Measurements from ENCODE around the gene THAP3. TPM values are rescaled to one million over a fixed set of nuclear protein-coding genes. Genes with fewer than 3 reads are reported as not detected.
A peak's percentile ranks its signal among the peaks of the same experiment; 100 is the strongest.

The THAP3 gene
- total RNA-seq, 1 donor from 2014 or later = 29.4 TPM

- no peak for DNase-seq (ENCODE audit: low read depth)
- TF ChIP-seq CTCF (IDR thresholded peaks at IDR 0.05; ENCODE audit: insufficient read depth, low read length, poor library complexity, severe bottlenecking) = no peak
- H3K36me3 ChIP-seq (ENCODE audit: control insufficient read depth, insufficient read depth, low read length) = no peaks in the 10 kb centered on the region
- H3K4me3 ChIP-seq (ENCODE audit: low read depth, low read length) = no peak overlapping the region
- H3K27me3 ChIP-seq (ENCODE audit: control insufficient read depth, insufficient read depth, low read length) = no peaks in the 10 kb centered on the region
These were observed 20.6 kb upstream of the THAP3 start for GRCh38 chr1:6603915-6604558.

GRCh38 chr1:6612641-6613360 lies 11.9 kb upstream of the THAP3 start:
- Histone ChIP-seq H3K27me3 (ENCODE audit: control insufficient read depth, insufficient read depth, low read length) (no peaks in the 10 kb centered on the region), H3K4me3 (ENCODE audit: low read depth, low read length) (peak overlapping the region; percentile 77), H3K36me3 (ENCODE audit: control insufficient read depth, insufficient read depth, low read length) (no peaks in the 10 kb centered on the region)
- DNase-seq (ENCODE audit: low read depth) = no peak
- no peak for TF ChIP-seq CTCF (IDR thresholded peaks at IDR 0.05; ENCODE audit: insufficient read depth, low read length, poor library complexity, severe bottlenecking)

GRCh38 chr1:6613361-6614018 lies 11.2 kb upstream of the THAP3 start, which contains the start of gene PHF13:
PHF13 (plus strand) TSS chr1:6613731; CDS start chr1:6614067, 336 bp downstream.
- peak; percentile 80 for DNase-seq (ENCODE audit: low read depth)

GRCh38 chr1:6614019-6614928 lies 10.4 kb upstream of the THAP3 start:
- H3K36me3 ChIP-seq (ENCODE audit: control insufficient read depth, insufficient read depth, low read length) = no peaks in the 10 kb centered on the region
- no peaks in the 10 kb centered on the region for H3K27me3 ChIP-seq (ENCODE audit: control insufficient read depth, insufficient read depth, low read length)
- no peak for DNase-seq (ENCODE audit: low read depth)
- peak overlapping the region; percentile 85 for H3K4me3 ChIP-seq (ENCODE audit: low read depth, low read length)
- TF ChIP-seq CTCF (IDR thresholded peaks at IDR 0.05; ENCODE audit: insufficient read depth, low read length, poor library complexity, severe bottlenecking) = no peak

More at GRCh38 chr1:6613361-6614018, 11.2 kb upstream of the THAP3 start, which contains the start of gene PHF13:
- no peaks in the 10 kb centered on the region for H3K27me3 ChIP-seq (ENCODE audit: control insufficient read depth, insufficient read depth, low read length)
- H3K36me3 ChIP-seq (ENCODE audit: control insufficient read depth, insufficient read depth, low read length) = no peaks in the 10 kb centered on the region
- no peak for TF ChIP-seq CTCF (IDR thresholded peaks at IDR 0.05; ENCODE audit: insufficient read depth, low read length, poor library complexity, severe bottlenecking)
- H3K4me3 ChIP-seq (ENCODE audit: low read depth, low read length) = peak within 1 kb of the TSS; percentile 85

- Histone ChIP-seq H3K27me3 (ENCODE audit: control insufficient read depth, insufficient read depth, low read length) (no peaks in the 10 kb centered on the region), H3K4me3 (ENCODE audit: low read depth, low read length) (peak overlapping the region; percentile 85), H3K36me3 (ENCODE audit: control insufficient read depth, insufficient read depth, low read length) (no peaks in the 10 kb centered on the region)
- DNase-seq (ENCODE audit: low read depth) = no peak
- TF ChIP-seq CTCF (IDR thresholded peaks at IDR 0.05; ENCODE audit: insufficient read depth, low read length, poor library complexity, severe bottlenecking) = no peak
These were observed 9.5 kb upstream of the THAP3 start for GRCh38 chr1:6614929-6615785.
